Neuronal stem cell (in vitro differentiated cells): ENCODE measurements around the gene PAOX.

Source experiments
- DNase-seq: peaks from one replicate; pipeline ENCODE4 v3.0.0-alpha.2; 2013; ENCODE audit warnings: low spot score
- H2AFZ ChIP-seq: one replicate; pipeline ENCODE4 v1.6.1; 2013; ENCODE audit warnings: mild to moderate bottlenecking, low read length, inconsistent platforms
- H2AK5ac ChIP-seq: 2 replicates; pipeline ENCODE4 v1.6.1; 2013; ENCODE audit warnings: low read depth, mild to moderate bottlenecking, inconsistent platforms, low read length, moderate library complexity, mixed read lengths
- H2BK120ac ChIP-seq: 2 replicates; pipeline ENCODE4 v1.6.1; 2013; ENCODE audit warnings: low read depth, mild to moderate bottlenecking, inconsistent platforms, low read length, moderate library complexity, mixed read lengths
- H2BK12ac ChIP-seq: one replicate; pipeline ENCODE4 v1.6.1; 2013; ENCODE audit warnings: low read length, inconsistent platforms
- H2BK15ac ChIP-seq: 2 replicates; pipeline ENCODE4 v1.6.1; 2013; ENCODE audit warnings: mild to moderate bottlenecking, low read length, inconsistent platforms, mixed read lengths
- H2BK5ac ChIP-seq: one replicate; pipeline ENCODE4 v1.6.1; 2013; ENCODE audit warnings: inconsistent platforms, mild to moderate bottlenecking, low read length, moderate library complexity
- H3K14ac ChIP-seq: one replicate; pipeline ENCODE4 v1.6.1; 2013; ENCODE audit warnings: low read length, inconsistent platforms
- H3K18ac ChIP-seq: 2 replicates; pipeline ENCODE4 v1.6.1; 2013; ENCODE audit warnings: low read length, inconsistent platforms
- H3K23ac ChIP-seq: 2 replicates; pipeline ENCODE4 v1.6.1; 2013; ENCODE audit warnings: low read depth, mild to moderate bottlenecking, mixed read lengths, low read length, inconsistent platforms; ENCODE audit not compliant: poor library complexity
- H3K27ac ChIP-seq: replicated peaks from 3 replicates; pipeline ENCODE4 v1.5.1; 2013; ENCODE audit warnings: low read length, inconsistent platforms
- H3K27me3 ChIP-seq, 3 experiments: 2 replicates each; pipeline ENCODE4 v1.6.1; 2013; ENCODE audit warnings: low read length in 3 of 3, mild to moderate bottlenecking in 2 of 3, inconsistent platforms in 1 of 3, low read depth in 1 of 3, mixed read lengths in 1 of 3, moderate library complexity in 1 of 3; ENCODE audit not compliant: control insufficient read depth in 3 of 3, insufficient read depth in 3 of 3
- H3K36me3 ChIP-seq, 2 donors: replicated peaks in 1 of 2; 2 replicates each; pipeline ENCODE4 v1.6.1; 2013; ENCODE audit warnings: low read length in 2 of 2; ENCODE audit not compliant: control insufficient read depth in 2 of 2, insufficient read depth in 2 of 2
- H3K4ac ChIP-seq: 2 replicates; pipeline ENCODE4 v1.6.1; 2013; ENCODE audit warnings: inconsistent platforms, mild to moderate bottlenecking, low read length, moderate library complexity
- H3K4me1 ChIP-seq, 2 donors: 1 replicate in 1 of 2; 2 replicates in 1 of 2; pipeline ENCODE4 v1.6.1; 2013; ENCODE audit warnings: low read length in 2 of 2, low read depth in 1 of 2; ENCODE audit not compliant: control insufficient read depth in 2 of 2, insufficient read depth in 1 of 2
- H3K4me2 ChIP-seq: one replicate; pipeline ENCODE4 v1.6.1; 2013; ENCODE audit warnings: mild to moderate bottlenecking, low read length, inconsistent platforms; ENCODE audit not compliant: insufficient read depth, poor library complexity, severe bottlenecking
- H3K4me3 ChIP-seq, 2 donors: 2 replicates each; pipeline ENCODE4 v1.5.1; 2013; ENCODE audit warnings: low read length in 2 of 2, mild to moderate bottlenecking in 2 of 2, inconsistent platforms in 1 of 2, moderate library complexity in 1 of 2
- H3K79me1 ChIP-seq: one replicate; pipeline ENCODE4 v1.6.1; 2013; ENCODE audit warnings: low read depth, mild to moderate bottlenecking, inconsistent platforms, low read length, moderate library complexity
- H3K9ac ChIP-seq: one replicate; pipeline ENCODE4 v1.6.1; 2013; ENCODE audit warnings: mild to moderate bottlenecking, low read depth, low read length, inconsistent platforms; ENCODE audit not compliant: poor library complexity
- H3K9me3 ChIP-seq, 2 donors: replicated peaks in 1 of 2; 2 replicates each; pipeline versions ENCODE3 to v1.6.1; 2013; ENCODE audit warnings: low read length in 2 of 2, mild to moderate bottlenecking in 2 of 2, inconsistent platforms in 1 of 2, low read depth in 1 of 2, mixed read lengths in 1 of 2, moderate library complexity in 1 of 2; ENCODE audit not compliant: control insufficient read depth in 2 of 2, insufficient read depth in 1 of 2
- H4K8ac ChIP-seq: one replicate; pipeline ENCODE4 v1.6.1; 2013; ENCODE audit warnings: low read depth, mild to moderate bottlenecking, inconsistent platforms, low read length, moderate library complexity
- H4K91ac ChIP-seq: one replicate; pipeline ENCODE4 v1.6.1; 2013; ENCODE audit warnings: low read length, low read depth, mild to moderate bottlenecking, inconsistent platforms; ENCODE audit not compliant: poor library complexity
- WGBS, 2 donors: extraction: QIAGEN DNeasy Blood & Tissue Kit; methylation state at CpG; one replicate each; pipeline ENCODE4 v1.1.7; 2013; ENCODE audit warnings: missing lambda C conversion rate in 2 of 2, mixed read lengths in 1 of 2; ENCODE audit not compliant: insufficient read length in 2 of 2, insufficient replicate concordance in 1 of 2; ENCODE audit errors: extremely low coverage in 2 of 2; 5-methylcytosine and 5-hydroxymethylcytosine counted together

PAOX gene

GRCh38 chr10:133354672-133355240 is 24.3 kb upstream of the PAOX start:
- Histone ChIP-seq H2BK15ac (no peak overlapping the region), H3K27ac (no peak overlapping the region), H4K8ac (no peak overlapping the region), H3K79me1 (peaks cover 13% of the 10 kb centered on the region), H2BK12ac (no peak overlapping the region), H2AK5ac (no peak overlapping the region), H2BK5ac (no peak overlapping the region), H3K9me3 (peaks cover 0 to 2% of the 10 kb centered on the region in 2 donors), H3K9ac (no peak overlapping the region), H3K36me3 (peaks cover 0 to 4% of the 10 kb centered on the region in 2 donors), H2AFZ (no peak overlapping the region), H4K91ac (no peak overlapping the region), H3K4me3 (no peak overlapping the region), H3K4ac (no peak overlapping the region), H3K4me2 (no peak overlapping the region), H2BK120ac (no peak overlapping the region), H3K23ac (no peak overlapping the region), H3K4me1 (peaks cover 0 to 6% of the 10 kb centered on the region in 2 donors), H3K27me3 (peaks cover 0 to 2% (median 0%) of the 10 kb centered on the region in 3 experiments), H3K18ac (no peak overlapping the region), H3K14ac (peak overlapping the region; percentile 56)
- no CpG with 5 or more reads among the region's 14 CpGs for WGBS, 2 donors
- no peak for DNase-seq

GRCh38 chr10:133355266-133355665 is 23.8 kb upstream of the PAOX start:
- peaks cover 13% of the 10 kb centered on the region for H3K79me1 ChIP-seq
- H3K4me2 ChIP-seq: no peak overlapping the region
- no peak for DNase-seq
- H4K8ac ChIP-seq: no peak overlapping the region
- no peak overlapping the region for H2BK12ac ChIP-seq
- H3K4me1 ChIP-seq: peaks cover 0 to 6% of the 10 kb centered on the region in 2 donors
- no peak overlapping the region for H2BK5ac ChIP-seq
- no peak overlapping the region for H3K9ac ChIP-seq
- no peak overlapping the region for H2AFZ ChIP-seq
- no CpG with 5 or more reads among the region's 6 CpGs for WGBS, 2 donors
- H3K9me3 ChIP-seq: no peaks in the 10 kb centered on the region
- no peak overlapping the region for H3K4ac ChIP-seq
- H3K14ac ChIP-seq: no peak overlapping the region
- peaks cover 0 to 4% of the 10 kb centered on the region in 2 donors for H3K36me3 ChIP-seq
- no peak overlapping the region for H3K4me3 ChIP-seq
- no peak overlapping the region for H3K27ac ChIP-seq
- H3K18ac ChIP-seq: no peak overlapping the region
- no peak overlapping the region for H2BK120ac ChIP-seq
- no peak overlapping the region for H2AK5ac ChIP-seq
- no peak overlapping the region for H4K91ac ChIP-seq
- peaks cover 0 to 2% (median 0%) of the 10 kb centered on the region in 3 experiments for H3K27me3 ChIP-seq
- no peak overlapping the region for H3K23ac ChIP-seq
- no peak overlapping the region for H2BK15ac ChIP-seq

GRCh38 chr10:133355991-133356390 is 23.1 kb upstream of the PAOX start:
- Histone ChIP-seq H2AFZ (no peak overlapping the region), H3K4me3 (no peak overlapping the region), H2BK5ac (no peak overlapping the region), H3K9me3 (no peaks in the 10 kb centered on the region), H3K14ac (peak overlapping the region; percentile 38), H4K8ac (peak overlapping the region; percentile 65), H3K4ac (no peak overlapping the region), H3K27ac (no peak overlapping the region), H3K79me1 (peaks cover 9% of the 10 kb centered on the region), H3K4me1 (peaks cover 0 to 6% of the 10 kb centered on the region in 2 donors), H2BK12ac (no peak overlapping the region), H2BK15ac (no peak overlapping the region), H2AK5ac (no peak overlapping the region), H2BK120ac (no peak overlapping the region), H3K4me2 (no peak overlapping the region), H3K36me3 (peaks cover 0 to 4% of the 10 kb centered on the region in 2 donors), H3K23ac (no peak overlapping the region), H3K9ac (peak overlapping the region; percentile 70), H4K91ac (no peak overlapping the region), H3K27me3 (peaks cover 0 to 2% (median 0%) of the 10 kb centered on the region in 3 experiments), H3K18ac (no peak overlapping the region)
- no CpG with 5 or more reads among the region's 3 CpGs for WGBS, 2 donors
- no peak for DNase-seq

GRCh38 chr10:133356549-133357284 is 22.3 kb upstream of the PAOX start:
- H3K23ac ChIP-seq: peak overlapping the region; percentile 99
- H3K36me3 ChIP-seq: peaks cover 4 to 5% of the 10 kb centered on the region in 2 donors
- H3K4me2 ChIP-seq: peak overlapping the region; percentile 91
- peaks cover 0 to 2% (median 0%) of the 10 kb centered on the region in 3 experiments for H3K27me3 ChIP-seq
- peak overlapping the region; percentile 89 for H2BK15ac ChIP-seq
- peak overlapping the region; percentile 95 for H3K9ac ChIP-seq
- no peak overlapping the region for H4K91ac ChIP-seq
- H2AK5ac ChIP-seq: peak overlapping the region; percentile 98
- no CpG with 5 or more reads among the region's 27 CpGs for WGBS, 2 donors
- H2BK12ac ChIP-seq: peak overlapping the region; percentile 58
- no peak for DNase-seq
- peaks cover 0 to 6% of the 10 kb centered on the region in 2 donors for H3K9me3 ChIP-seq
- H3K79me1 ChIP-seq: peaks cover 9% of the 10 kb centered on the region
- peak overlapping the region; percentile 72 for H2BK120ac ChIP-seq
- peak overlapping the region; percentile 84 for H3K14ac ChIP-seq
- no peak overlapping the region for H3K27ac ChIP-seq
- peak overlapping the region; percentile 66 for H2BK5ac ChIP-seq
- no peak overlapping the region for H4K8ac ChIP-seq
- H3K18ac ChIP-seq: peak overlapping the region; percentile 97
- peaks cover 0 to 6% of the 10 kb centered on the region in 2 donors for H3K4me1 ChIP-seq
- H3K4me3 ChIP-seq: peak overlapping the region; percentile 61 to 91
- H2AFZ ChIP-seq: peak overlapping the region; percentile 84
- peak overlapping the region; percentile 2 for H3K4ac ChIP-seq
